Measurements from ENCODE around the gene KRABD2.

GRCh38 chr17:8341456-8341855 lies 35.0 kb downstream of the KRABD2 start:
- TF ChIP-seq CTCF (IDR thresholded peaks at IDR 0.05) (no peak), POLR2AphosphoS5 (IDR thresholded peaks at IDR 0.05; ENCODE audit: insufficient read depth in 1 of 2, low read depth in 1 of 2) (no peak)

All from vagina (tissue), 2 donors.